Measurements from ENCODE around the gene SVIL.
"Not testable (repeated sequence)": the region's sequence is repeated elsewhere in the genome, so short reads cannot be mapped to it uniquely, and the experiment has no call there.

Gene SVIL

DNA sequence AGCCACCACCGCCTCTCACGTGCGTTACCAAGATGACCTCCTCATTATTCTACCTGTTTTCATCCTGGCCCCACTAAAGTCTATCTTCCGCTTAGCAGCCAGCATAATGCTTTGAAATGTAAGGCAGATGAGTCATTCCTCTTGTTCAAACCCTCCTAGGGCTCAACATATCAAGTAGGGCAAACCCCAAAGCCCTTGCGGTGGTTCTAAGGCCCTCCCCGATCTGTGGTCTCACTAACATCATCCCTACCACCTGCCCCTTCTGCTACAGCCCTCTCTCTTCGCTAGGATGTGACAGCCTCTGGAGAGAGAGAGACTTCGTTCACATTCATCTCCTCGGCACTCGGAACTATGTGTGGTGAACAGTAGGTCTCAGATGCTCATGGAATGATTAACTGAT, 94.8 kb downstream of the SVIL start:
- DNase-seq: no peak

DNA sequence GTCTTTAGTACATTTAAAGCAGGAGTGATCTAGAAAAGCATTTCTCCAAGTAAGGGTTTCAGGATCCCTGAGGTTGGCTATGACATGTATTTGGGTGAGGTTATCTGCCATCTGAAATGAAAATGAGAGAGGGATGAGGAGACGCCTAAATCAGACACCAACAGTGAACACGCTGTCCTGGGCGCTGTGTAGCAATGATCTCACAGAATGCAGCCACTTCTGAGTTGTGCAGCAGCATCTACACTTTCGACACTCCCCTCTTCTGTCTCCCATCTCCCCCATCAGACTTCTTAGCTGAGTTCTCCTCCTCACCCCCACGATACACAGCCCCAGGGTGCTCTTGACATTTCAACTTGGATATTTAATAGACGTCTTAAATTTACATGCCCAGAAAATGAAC, 95.4 kb downstream of the SVIL start:
- no peak for DNase-seq

- no peak for DNase-seq
Measured at GRCh38 chr10:29537799-29538198, 97.0 kb downstream of the SVIL start.

GRCh38 chr10:29536691-29537090, 98.1 kb downstream of the SVIL start:
- DNase-seq: not testable (repeated sequence)

GRCh38 chr10:29535778-29536453, 98.9 kb downstream of the SVIL start:
- DNase-seq: no peak

GRCh38 chr10:29535012-29535777, 99.6 kb downstream of the SVIL start:
- no peak for DNase-seq

DNA sequence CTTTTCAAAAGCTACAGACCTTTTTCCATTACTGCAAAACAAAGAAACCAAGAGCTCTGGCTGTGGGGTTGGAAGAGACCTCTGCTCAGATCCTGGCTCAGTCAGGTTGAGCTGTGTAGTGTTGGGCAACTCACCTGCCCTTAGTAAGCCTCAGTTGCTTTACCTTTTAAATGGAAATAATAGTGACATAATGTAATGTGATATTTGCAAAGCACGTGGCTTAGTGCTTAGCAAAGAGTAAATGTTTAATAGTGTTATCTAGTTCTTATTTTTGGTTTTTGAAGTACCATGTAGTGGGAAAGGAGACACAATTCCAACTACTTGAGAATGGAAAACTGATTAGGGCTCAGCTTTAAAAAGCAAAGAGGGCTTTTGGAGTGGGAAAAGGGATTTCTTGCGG, 100.2 kb downstream of the SVIL start:
- DNase-seq: no peak

GRCh38 chr10:29533696-29534285, 101.0 kb downstream of the SVIL start:
- no peak for DNase-seq

GRCh38 chr10:29533046-29533445, 101.7 kb downstream of the SVIL start:
- DNase-seq: no peak

DNA sequence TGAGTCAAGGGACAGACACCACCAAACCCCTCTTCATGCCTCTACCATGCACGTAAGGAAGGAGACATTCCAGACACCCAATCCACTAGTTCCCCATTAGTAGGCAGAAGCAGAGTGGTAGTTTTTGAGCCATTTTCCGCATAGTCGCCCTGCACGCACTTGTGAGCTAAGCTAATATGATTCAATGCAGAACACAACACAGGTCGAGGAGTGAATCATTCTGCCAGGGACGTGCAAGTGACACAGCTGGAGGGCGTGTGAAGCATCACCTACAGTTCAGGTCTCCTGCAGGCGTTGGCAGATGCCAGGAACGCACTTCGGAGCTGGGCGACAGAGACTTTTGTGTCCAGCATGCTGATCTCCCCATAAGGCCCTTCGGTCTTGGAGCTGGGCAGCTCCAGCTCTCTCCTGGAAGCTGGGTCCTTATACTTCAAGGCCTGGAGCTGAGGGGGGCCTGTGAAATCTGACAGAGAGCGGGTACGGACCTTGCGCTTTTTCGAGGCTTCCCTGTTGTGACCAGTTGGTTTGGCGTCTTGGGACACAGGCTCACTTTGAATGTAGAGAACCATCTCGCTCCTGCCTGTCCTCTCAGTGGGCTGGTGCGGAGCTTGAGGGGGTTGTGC, 102.4 kb downstream of the SVIL start:
- DNase-seq: no peak

- DNase-seq: no peak
Measured at GRCh38 chr10:29530112-29530976, 104.4 kb downstream of the SVIL start.

DNA sequence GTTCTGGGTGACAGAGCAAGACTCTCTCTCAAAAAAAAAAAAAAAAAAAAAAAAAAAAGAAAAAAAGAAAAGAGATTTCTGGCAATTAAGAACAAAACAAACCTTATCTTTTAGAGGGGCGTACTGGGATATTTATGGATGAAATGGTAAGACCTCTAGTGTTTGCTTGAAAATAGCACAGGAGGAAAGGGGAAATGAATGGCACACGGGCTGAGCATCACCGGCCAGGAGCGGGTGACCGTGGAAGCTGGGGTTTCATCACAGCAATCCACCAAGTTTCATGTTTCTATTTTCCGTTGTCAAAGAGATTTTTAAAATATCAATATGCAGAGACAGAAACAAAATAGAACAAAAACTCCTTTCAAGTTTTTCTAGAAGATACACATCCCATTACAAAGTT, 105.6 kb downstream of the SVIL start:
- no peak for DNase-seq

GRCh38 chr10:29525762-29526161, 109.0 kb downstream of the SVIL start:
- no peak for DNase-seq

- DNase-seq: no peak
Measured at GRCh38 chr10:29524720-29525119, 110.1 kb downstream of the SVIL start.

- DNase-seq: no peak
Measured at GRCh38 chr10:29524294-29524693, 110.5 kb downstream of the SVIL start.

DNA sequence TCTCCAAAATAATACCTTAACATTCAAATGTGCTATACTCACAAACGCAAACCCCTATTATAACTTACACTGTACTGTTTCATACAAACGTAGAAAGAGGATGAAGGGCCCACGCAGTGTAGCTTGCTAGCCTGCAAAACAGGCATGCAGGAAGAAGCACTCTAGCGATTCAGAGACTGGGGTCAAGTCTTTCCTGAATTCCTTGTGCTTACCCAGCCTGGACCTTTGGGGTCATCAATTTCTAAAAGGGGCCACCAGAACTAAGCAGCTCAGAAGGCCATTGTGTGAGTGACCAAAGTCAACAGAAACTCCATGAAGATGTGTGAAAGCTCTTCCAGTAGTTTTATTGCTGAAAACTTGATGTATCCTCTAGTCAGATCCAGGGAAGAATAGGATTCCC, 111.9 kb downstream of the SVIL start:
- no peak for DNase-seq

GRCh38 chr10:29522061-29522855, 112.5 kb downstream of the SVIL start:
- DNase-seq: no peak

DNA sequence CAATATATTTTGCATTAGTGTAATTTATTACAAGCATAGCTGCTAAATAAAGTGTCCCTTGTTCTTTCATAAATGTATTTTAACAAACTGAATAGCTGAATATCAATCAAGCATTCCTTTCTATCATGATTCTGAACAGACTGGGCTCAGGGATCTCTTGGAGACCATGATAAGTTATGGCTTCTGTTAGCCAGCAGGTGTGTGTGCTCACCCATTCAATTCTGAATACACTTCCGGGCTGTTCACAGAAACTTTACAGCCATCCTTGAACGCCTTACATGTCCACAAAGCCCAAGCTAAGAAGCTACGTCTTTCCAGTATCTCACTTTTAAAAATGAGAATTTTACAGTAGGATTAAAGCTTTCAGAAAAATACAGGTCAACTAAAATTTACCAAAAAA, 115.1 kb downstream of the SVIL start:
- no peak for DNase-seq

GRCh38 chr10:29517352-29517923, 117.3 kb downstream of the SVIL start:
- no peak for DNase-seq

- not testable (repeated sequence) for DNase-seq
Measured at GRCh38 chr10:29516309-29516932, 118.3 kb downstream of the SVIL start.

GRCh38 chr10:29515879-29516278, 118.9 kb downstream of the SVIL start:
- DNase-seq: not testable (repeated sequence)

All from T-helper 2 cell (primary cell).